ENCODE measurements around the gene APH1A.
"Not testable (repeated sequence)": the region's sequence is repeated elsewhere in the genome, so short reads cannot be mapped to it uniquely, and the experiment has no call there.

APH1A gene

GRCh38 chr1:150268340-150268704 lies 494 bp downstream of the APH1A start:
- DNase-seq (ENCODE audit: low read depth in 1 of 2, low spot score in 1 of 2): peak in 1 of 2 donors; percentile 9

GRCh38 chr1:150267896-150268295 lies 920 bp downstream of the APH1A start:
- no peak for DNase-seq (ENCODE audit: low read depth in 1 of 2, low spot score in 1 of 2)

GRCh38 chr1:150263549-150263948 lies 5.3 kb downstream of the APH1A start:
- DNase-seq (ENCODE audit: low read depth in 1 of 2, low spot score in 1 of 2): no peak

GRCh38 chr1:150262388-150263320 lies 6.2 kb downstream of the APH1A start:
- DNase-seq (ENCODE audit: low read depth in 1 of 2, low spot score in 1 of 2): no peak

- no peak for DNase-seq (ENCODE audit: low read depth in 1 of 2, low spot score in 1 of 2)
These were observed 7.4 kb downstream of the APH1A start for GRCh38 chr1:150261367-150261766.

- DNase-seq (ENCODE audit: low read depth in 1 of 2, low spot score in 1 of 2): no peak
These were observed 8.8 kb downstream of the APH1A start for GRCh38 chr1:150259758-150260669.

GRCh38 chr1:150259217-150259616 lies 9.6 kb downstream of the APH1A start:
- DNase-seq (ENCODE audit: low read depth in 1 of 2, low spot score in 1 of 2): no peak

- no peak for DNase-seq (ENCODE audit: low read depth in 1 of 2, low spot score in 1 of 2)
These were observed 10.9 kb downstream of the APH1A start, which contains the start of gene CA14 for GRCh38 chr1:150257624-150258585. Gene CA14 (plus strand): TSS chr1:150257774. CDS start chr1:150258129, 355 bp downstream.

GRCh38 chr1:150256554-150257341 lies 12.1 kb downstream of the APH1A start:
- DNase-seq (ENCODE audit: low read depth in 1 of 2, low spot score in 1 of 2): no peak

GRCh38 chr1:150256198-150256553 lies 12.6 kb downstream of the APH1A start:
- DNase-seq (ENCODE audit: low read depth in 1 of 2, low spot score in 1 of 2): no peak

- DNase-seq (ENCODE audit: low read depth in 1 of 2, low spot score in 1 of 2): no peak
These were observed 18.9 kb downstream of the APH1A start for GRCh38 chr1:150249936-150250335.

- DNase-seq (ENCODE audit: low read depth in 1 of 2, low spot score in 1 of 2): no peak
These were observed 25.8 kb downstream of the APH1A start for GRCh38 chr1:150243003-150243402.

- no peak for DNase-seq (ENCODE audit: low read depth in 1 of 2, low spot score in 1 of 2)
These were observed 31.1 kb downstream of the APH1A start for GRCh38 chr1:150237746-150238145.

GRCh38 chr1:150237176-150237575 lies 31.6 kb downstream of the APH1A start:
- not testable (repeated sequence) for DNase-seq (ENCODE audit: low read depth in 1 of 2, low spot score in 1 of 2)

GRCh38 chr1:150236614-150237100 lies 32.2 kb downstream of the APH1A start:
- DNase-seq (ENCODE audit: low read depth in 1 of 2, low spot score in 1 of 2): no peak

- DNase-seq (ENCODE audit: low read depth in 1 of 2, low spot score in 1 of 2): peak; percentile 78 to 90
These were observed 32.8 kb downstream of the APH1A start, which contains the start of gene ANP32E for GRCh38 chr1:150235852-150236613. Gene ANP32E (minus strand): TSS chr1:150236112. CDS start chr1:150235786, 326 bp downstream.

GRCh38 chr1:150235294-150235851 lies 33.4 kb downstream of the APH1A start:
- DNase-seq (ENCODE audit: low read depth in 1 of 2, low spot score in 1 of 2): peak; percentile 13 to 16

GRCh38 chr1:150234566-150235293 lies 34.1 kb downstream of the APH1A start:
- peak; percentile 76 to 81 for DNase-seq (ENCODE audit: low read depth in 1 of 2, low spot score in 1 of 2)
